ENCODE data around the gene MARCHF2. TPM values are rescaled to one million over a fixed set of nuclear protein-coding genes. Genes with fewer than 3 reads are reported as not detected.

MARCHF2 gene
- total and polyA plus RNA-seq, 2 donors (not counting 3 experiments of a cell fraction or from before 2014, with no cell fraction given), result 43.5 to 91.9 TPM

- H3K27me3 ChIP-seq (ENCODE audit: control insufficient read depth in 2 of 2, insufficient read depth in 2 of 2, low read length in 2 of 2), result no peaks in the 10 kb centered on the region
- H3K36me3 ChIP-seq (ENCODE audit: control insufficient read depth in 2 of 2, extremely low read depth in 1 of 2, insufficient read depth in 2 of 2, low read length in 2 of 2), result no peaks in the 10 kb centered on the region
- FAIRE-seq (no peak), DNase-seq (ENCODE audit: low read depth, low spot score) (peak; percentile 96)
- no peaks in the 10 kb centered on the region for H4K20me1 ChIP-seq (replicated peaks; ENCODE audit: control insufficient read depth, extremely low read depth, insufficient read depth, low read length)
- no peaks in the 10 kb centered on the region for H3K9me3 ChIP-seq (replicated peaks; ENCODE audit: control insufficient read depth, insufficient read depth, low read length)
- TF ChIP-seq FOS (IDR thresholded peaks at IDR 0.05; ENCODE audit: borderline replicate concordance, insufficient read depth, low read length) (no peak), POLR2AphosphoS5 (IDR thresholded peaks at IDR 0.05; ENCODE audit: insufficient read depth, low read depth, low read length) (no peak), MAX (IDR thresholded peaks at IDR 0.05; ENCODE audit: insufficient read depth, insufficient read length) (no peak), EZH2 (IDR thresholded peaks at IDR 0.05; ENCODE audit: borderline replicate concordance, low read depth, low read length, severe bottlenecking) (no peak), GATA2 (IDR thresholded peaks at IDR 0.05; ENCODE audit: insufficient read depth, insufficient read length, low read depth, low read length) (no peak), JUN (IDR thresholded peaks at IDR 0.05; ENCODE audit: borderline replicate concordance, insufficient read depth, insufficient read length, low read depth) (no peak), MYC (IDR thresholded peaks at IDR 0.05; ENCODE audit: low read depth, low read length) (no peak), POLR2A (IDR thresholded peaks at IDR 0.05; ENCODE audit: low read depth, low read length) (no peak)
- TF ChIP-seq, protein P1, sequence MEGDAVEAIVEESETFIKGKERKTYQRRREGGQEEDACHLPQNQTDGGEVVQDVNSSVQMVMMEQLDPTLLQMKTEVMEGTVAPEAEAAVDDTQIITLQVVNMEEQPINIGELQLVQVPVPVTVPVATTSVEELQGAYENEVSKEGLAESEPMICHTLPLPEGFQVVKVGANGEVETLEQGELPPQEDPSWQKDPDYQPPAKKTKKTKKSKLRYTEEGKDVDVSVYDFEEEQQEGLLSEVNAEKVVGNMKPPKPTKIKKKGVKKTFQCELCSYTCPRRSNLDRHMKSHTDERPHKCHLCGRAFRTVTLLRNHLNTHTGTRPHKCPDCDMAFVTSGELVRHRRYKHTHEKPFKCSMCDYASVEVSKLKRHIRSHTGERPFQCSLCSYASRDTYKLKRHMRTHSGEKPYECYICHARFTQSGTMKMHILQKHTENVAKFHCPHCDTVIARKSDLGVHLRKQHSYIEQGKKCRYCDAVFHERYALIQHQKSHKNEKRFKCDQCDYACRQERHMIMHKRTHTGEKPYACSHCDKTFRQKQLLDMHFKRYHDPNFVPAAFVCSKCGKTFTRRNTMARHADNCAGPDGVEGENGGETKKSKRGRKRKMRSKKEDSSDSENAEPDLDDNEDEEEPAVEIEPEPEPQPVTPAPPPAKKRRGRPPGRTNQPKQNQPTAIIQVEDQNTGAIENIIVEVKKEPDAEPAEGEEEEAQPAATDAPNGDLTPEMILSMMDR (IDR thresholded peaks at IDR 0.05; ENCODE audit: extremely low read depth in 1 of 2, insufficient read depth in 1 of 2, low read depth in 1 of 2, low read length in 2 of 2), result no peak
- H3K4me2 ChIP-seq (ENCODE audit: insufficient read depth, low read length), result peak overlapping the region; percentile 54
- intact Hi-C loops (cut with micrococcal nuclease), result loop anchor here (1.0 kb wide), 4 partner anchors 23 to 35 kb away; partner anchors contain the start of gene MARCHF2
- peaks cover 33% of the 10 kb centered on the region for H3K79me2 ChIP-seq (ENCODE audit: control insufficient read depth, insufficient read depth, low read length)
- H3K9ac ChIP-seq (replicated peaks; ENCODE audit: extremely low read depth, insufficient read depth, low read length), result peak overlapping the region; percentile 98
- peaks cover 29% of the 10 kb centered on the region for H3K4me1 ChIP-seq (ENCODE audit: control insufficient read depth, extremely low read depth, insufficient read depth, low read length)
- H3K27ac ChIP-seq (ENCODE audit: insufficient read depth, low read depth, low read length), result peak overlapping the region; percentile 97
- peak overlapping the region; percentile 59 to 93 (median 69) for H3K4me3 ChIP-seq (replicated peaks in 1 of 3; ENCODE audit: insufficient read depth in 1 of 3, low read depth in 1 of 3, low read length in 3 of 3)
- dilution Hi-C loops (cut with MboI; ENCODE audit: extremely low pct_ligation_motif_present, low sequenced_read_pairs), result no loop called here
- ChIA-PET CTCF (interaction anchor here (0.8 to 5.0 kb wide), 7 partner anchors 8 to 115 kb away, joined by 3 to 29 read pairs (median 6); partner anchors contain the start of genes ANGPTL4 and MARCHF2), POLR2A (interaction anchor here (0.6 to 2.0 kb wide), 13 partner anchors 23 to 123 kb away, joined by 3 to 8 read pairs (median 4); partner anchors contain the start of genes HNRNPM, KANK3, MARCHF2 and ZNF414)
- no peak overlapping the region for H2AFZ ChIP-seq (ENCODE audit: low read depth, low read length)
- H3K9me1 ChIP-seq (replicated peaks; ENCODE audit: control insufficient read depth, extremely low read depth, insufficient read depth, low read length), result no peaks in the 10 kb centered on the region
- no TSS peak for BruUV-seq (replicated peaks)
These were observed 22.5 kb upstream of the MARCHF2 start for GRCh38 chr19:8390617-8390981.
